ENCODE data around the gene CPA4.
"Not testable (repeated sequence)": the region's sequence is repeated elsewhere in the genome, so short reads cannot be mapped to it uniquely, and the experiment has no call there.

The CPA4 gene

GRCh38 chr7:130301501-130302020 is 8.6 kb downstream of the CPA4 start:
- DNase-seq (ENCODE audit: low read depth in 4 of 4, low spot score in 1 of 4), result no peak

DNA sequence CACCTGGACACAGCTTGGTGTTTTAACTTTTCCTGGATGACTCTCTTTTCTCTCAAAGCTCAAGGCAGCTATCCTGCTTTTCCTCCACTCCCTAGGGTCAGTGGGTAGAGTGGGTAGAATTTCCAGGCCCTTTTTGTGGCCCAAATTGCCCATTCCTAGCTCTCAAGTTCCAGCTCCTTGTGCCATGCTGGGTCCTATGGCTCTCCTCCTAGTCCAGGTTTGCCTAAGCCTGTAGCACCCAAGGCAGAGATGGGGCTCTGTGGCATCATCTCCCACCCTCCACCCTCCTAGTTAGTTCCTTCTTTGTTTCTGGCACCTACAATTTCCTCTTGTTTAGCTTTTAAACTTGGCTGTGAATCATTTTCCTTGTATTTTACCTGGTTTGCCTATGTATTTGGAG is 9.7 kb downstream of the CPA4 start:
- no peak for DNase-seq (ENCODE audit: low read depth in 4 of 4, low spot score in 1 of 4)

DNA sequence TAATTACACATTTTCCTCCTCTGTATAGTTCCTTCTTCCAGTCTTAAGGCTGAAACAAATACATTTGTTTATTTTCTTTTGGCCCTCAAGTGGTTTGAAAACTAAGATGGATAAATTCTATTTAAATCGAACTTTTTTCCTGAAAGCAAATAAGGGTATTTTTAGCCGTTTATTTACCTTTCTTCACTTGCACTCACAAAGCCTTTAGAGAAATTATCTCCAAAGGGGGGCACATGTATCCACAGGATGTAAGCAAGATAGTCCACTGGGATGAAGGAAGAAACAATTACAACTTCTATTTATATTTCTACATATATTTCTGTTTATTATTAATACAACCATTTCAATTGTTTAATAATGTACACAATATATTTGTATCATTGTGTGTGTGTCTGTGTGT is 10.2 kb downstream of the CPA4 start:
- DNase-seq (ENCODE audit: low read depth in 4 of 4, low spot score in 1 of 4), result no peak

GRCh38 chr7:130303551-130303950 is 10.6 kb downstream of the CPA4 start:
- DNase-seq (ENCODE audit: low read depth in 4 of 4, low spot score in 1 of 4), result no peak

DNA sequence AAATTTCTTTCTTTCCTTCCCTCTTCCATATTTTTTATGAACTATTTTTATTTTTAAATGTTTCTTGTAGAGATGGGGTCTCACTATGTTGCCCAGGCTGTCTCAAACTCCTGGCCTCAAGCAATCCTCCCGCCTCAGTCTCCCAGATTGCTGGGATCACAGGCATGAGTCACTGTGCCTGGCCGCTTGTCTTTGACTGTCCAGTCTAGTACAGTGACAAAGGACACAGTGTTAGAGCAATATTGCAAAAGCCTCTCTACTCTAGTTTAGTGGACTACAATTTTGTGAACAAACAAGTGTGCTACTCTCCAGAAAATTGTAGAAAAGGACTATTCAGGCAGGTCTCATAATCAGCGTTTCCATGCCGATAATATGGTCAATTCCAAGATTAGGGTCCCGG is 11.0 kb downstream of the CPA4 start:
- no peak for DNase-seq (ENCODE audit: low read depth in 4 of 4, low spot score in 1 of 4)

DNA sequence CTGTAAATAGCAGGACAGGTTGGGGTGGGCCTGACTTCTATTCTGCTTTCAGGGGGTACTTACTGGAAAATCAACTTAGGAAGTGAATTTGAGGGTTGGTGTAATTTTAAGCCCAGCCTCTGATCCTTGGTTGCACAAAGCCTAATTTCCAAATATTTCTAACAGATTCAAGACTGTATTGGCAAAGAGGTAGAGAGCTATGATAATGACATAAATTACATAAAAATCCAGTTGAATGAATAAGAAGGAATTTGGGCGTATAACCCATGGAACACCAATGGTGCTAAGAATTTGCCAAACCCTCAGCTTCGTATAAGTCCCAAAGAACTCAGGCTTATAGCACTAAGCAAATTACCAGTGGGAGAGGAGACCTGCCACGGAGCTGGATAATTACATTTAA is 11.9 kb downstream of the CPA4 start:
- no peak for DNase-seq (ENCODE audit: low read depth in 4 of 4, low spot score in 1 of 4)

GRCh38 chr7:130305433-130306042 is 12.6 kb downstream of the CPA4 start:
- DNase-seq (ENCODE audit: low read depth in 4 of 4, low spot score in 1 of 4), result no peak

- DNase-seq (ENCODE audit: low read depth in 4 of 4, low spot score in 1 of 4), result no peak
These were observed 17.0 kb downstream of the CPA4 start for GRCh38 chr7:130309986-130310385.

DNA sequence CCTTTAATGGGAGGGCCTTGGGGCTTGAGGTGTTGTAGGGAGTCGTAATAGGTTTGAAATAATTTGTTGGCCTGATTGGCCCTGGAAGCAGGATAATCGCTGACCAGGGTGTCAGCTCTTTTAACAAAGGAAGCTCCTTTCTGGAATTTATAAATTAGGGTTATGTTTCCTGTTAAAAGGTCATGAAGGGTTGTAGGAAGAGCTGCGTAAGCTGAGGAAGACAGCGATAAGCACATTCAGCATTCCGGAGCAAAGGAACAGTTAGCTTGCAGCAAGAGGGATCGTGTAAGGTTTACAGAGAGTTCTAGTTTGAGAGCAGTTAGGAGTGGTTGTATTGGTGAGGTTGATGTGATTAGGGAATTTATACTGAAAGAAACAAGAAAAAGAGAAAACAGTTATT is 21.3 kb downstream of the CPA4 start:
- no peak for DNase-seq (ENCODE audit: low read depth in 4 of 4, low spot score in 1 of 4)

- DNase-seq (ENCODE audit: low read depth in 4 of 4, low spot score in 1 of 4), result no peak
These were observed 26.6 kb downstream of the CPA4 start for GRCh38 chr7:130319541-130319940.

DNA sequence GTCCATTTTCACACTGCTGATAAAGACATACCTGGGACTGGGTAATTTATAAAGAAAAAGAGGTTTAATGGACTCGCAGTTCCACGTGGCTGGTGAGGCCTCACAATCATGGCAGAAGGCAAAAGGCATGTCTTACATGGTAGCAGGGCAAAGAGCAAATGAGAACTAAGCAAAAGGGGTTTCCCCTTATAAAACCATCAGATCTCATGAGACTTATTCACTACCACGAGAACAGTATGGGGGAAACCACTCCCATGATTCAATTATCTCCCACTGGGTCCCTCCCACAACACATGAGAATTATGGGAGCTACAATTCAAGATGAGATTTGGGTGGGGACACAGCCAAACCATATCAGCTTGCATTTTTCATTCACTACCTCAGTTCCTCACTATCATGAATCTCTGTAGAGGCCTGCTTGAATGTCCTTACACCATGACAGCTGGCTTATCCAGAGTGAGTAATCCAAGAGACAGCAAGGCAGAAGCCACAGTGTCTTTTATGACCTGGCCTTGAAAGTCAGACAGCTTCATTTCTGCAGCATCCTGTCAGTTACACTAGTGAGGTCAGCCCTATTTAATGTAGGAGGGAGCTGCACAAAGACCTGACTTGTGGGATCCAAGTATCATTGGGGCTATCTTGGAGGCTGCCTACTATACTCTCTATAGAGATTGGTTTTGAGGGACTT is 28.7 kb downstream of the CPA4 start:
- DNase-seq (ENCODE audit: low read depth in 4 of 4, low spot score in 1 of 4), result not testable (repeated sequence)

- DNase-seq (ENCODE audit: low read depth in 4 of 4, low spot score in 1 of 4), result no peak
These were observed 29.7 kb downstream of the CPA4 start for GRCh38 chr7:130322615-130323014.

DNA sequence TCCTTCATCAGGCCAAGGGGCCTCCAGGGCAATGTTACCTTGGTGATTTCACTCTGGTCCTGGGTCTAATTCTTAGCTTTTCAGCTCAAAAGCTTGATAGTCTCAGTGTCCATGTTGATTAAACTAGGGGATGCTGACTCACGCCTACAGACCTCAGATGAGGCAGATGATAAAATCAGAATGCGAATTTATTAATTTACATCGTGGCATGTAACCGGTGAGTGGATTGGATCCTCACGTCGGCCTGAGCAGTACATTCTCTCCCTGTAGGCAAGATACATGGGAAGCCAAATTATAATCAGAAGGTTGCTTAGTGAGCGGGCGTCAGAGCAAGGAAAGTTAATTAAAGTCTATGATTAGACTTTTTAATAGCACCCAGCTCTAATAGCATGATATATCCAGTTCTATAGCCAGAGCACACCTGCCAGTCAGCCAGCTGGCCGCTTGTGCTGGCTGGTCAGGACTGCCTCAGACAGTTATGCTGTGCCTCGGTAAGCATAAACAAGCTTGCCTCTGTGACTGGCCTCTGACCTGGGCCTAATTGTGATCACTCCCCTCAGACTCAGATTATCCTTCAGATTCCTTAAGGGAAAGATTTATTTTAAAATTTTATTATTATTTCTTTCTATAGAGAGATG is 31.5 kb downstream of the CPA4 start:
- DNase-seq (ENCODE audit: low read depth in 4 of 4, low spot score in 1 of 4), result no peak

DNA sequence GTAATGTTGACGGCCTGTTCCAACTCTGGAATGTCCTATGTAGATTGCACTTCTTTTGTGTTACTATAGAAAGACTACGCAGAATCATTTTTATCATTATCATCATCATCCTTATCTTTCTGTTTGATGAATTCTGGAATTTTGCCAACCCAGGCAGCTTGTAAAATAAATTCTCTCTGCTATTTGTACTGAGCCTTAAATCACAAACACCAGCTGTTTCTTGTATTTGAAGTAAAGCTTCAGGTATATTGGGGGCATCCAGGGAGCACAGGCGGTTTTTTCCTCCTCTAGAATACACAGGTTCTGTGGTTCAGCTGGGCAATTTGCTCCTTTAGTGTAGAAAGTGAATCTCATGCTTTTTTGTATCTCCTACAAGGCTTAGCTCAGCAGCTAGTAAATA is 36.7 kb downstream of the CPA4 start:
- no peak for DNase-seq (ENCODE audit: low read depth in 4 of 4, low spot score in 1 of 4)

DNA sequence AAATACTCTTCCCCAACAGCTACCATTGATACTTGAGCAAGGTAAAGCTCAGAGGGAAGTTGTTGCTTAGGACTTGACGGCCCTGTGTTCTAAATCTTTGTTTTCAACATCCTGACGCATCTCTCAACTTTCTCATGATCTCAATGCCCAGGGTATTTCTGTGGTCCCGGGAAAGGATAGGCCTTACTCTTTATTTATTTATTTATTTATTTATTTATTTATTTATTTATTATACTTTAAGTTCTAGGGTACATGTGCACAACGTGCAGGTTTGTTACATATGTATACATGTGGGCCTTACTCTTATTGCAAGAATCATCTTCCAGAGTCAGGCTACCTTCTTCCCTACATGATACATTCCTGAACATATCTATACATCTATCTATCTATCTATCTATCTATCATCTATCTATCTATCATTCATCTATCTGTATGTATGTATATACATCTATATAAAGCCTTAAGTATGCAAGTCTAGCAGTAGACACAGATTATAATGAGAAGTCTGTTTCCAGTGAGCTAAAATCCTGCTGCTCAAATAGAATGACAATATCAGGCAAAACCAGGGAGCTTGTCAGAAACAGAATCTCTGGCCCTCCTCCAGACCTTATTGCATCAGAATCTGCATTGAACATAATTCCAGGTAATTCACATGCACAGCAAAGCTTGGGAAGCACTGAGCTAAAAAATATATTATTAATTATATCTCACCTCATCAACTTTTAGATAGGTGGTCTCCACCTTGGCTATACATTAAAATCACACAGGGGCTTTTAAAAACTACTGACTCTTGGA is 39.5 kb downstream of the CPA4 start:
- no peak for DNase-seq (ENCODE audit: low read depth in 4 of 4, low spot score in 1 of 4)

DNA sequence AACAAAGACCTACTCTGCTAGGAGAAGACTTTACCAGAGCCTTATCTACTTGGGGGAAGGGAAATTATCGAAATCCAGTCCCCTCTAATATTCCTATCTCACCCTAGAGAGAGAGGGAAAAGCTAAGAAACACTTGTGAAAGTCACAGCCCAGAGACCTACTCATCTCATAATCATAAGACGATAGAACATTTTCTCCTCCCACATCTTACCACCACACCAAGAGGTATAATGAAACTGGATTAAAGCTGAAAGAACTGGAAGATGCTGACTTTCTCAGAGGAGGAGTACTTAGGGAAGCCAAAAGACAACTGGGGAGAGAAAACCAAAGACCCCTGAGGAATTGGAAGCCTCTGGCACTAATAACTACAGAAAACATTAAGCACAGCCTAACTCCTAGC is 40.9 kb downstream of the CPA4 start:
- no peak for DNase-seq (ENCODE audit: low read depth in 4 of 4, low spot score in 1 of 4)

DNA sequence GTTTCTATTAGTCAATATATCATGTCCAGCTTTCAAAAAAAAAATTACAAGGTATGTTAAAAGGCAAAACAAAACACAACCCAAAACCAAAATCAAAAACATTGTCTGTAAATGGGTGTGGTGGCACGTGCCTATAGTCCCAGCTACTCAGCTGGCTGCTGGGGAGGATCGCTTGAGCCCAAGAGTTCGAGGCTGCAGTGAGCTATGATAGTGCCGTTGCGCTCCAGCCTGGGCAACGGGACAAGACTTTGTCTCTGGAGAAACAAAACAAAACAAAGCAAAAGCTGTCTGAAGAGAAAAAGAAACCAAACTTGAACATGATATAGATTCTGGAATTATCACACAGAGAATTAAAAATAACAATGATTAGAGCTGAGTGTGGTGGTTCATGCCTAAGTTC is 41.3 kb downstream of the CPA4 start:
- no peak for DNase-seq (ENCODE audit: low read depth in 4 of 4, low spot score in 1 of 4)

- DNase-seq (ENCODE audit: low read depth in 4 of 4, low spot score in 1 of 4), result no peak
These were observed 44.5 kb downstream of the CPA4 start for GRCh38 chr7:130337410-130337971.

DNA sequence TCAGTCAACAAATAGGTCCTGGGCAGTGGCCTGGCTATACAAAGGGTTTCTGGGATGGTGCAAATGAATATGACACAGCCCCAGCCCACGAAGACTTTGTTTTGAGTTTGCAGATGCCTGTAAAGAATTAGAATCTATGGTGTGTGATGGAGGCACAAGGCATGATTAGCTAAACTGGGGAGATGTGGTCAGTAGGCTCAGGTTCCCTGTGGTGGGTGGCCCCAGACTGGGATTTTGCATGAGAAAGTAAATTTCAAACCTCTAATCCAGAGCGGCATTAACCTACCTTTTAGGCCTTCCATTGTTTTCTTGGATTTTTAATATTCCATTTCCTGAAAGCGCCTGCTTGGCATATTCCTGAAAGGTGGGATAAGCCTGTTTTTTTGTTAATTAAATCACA is 45.3 kb downstream of the CPA4 start:
- DNase-seq (ENCODE audit: low read depth in 4 of 4, low spot score in 1 of 4), result no peak

- no peak for DNase-seq (ENCODE audit: low read depth in 4 of 4, low spot score in 1 of 4)
These were observed 48.9 kb downstream of the CPA4 start for GRCh38 chr7:130341882-130342281.

- no peak for DNase-seq (ENCODE audit: low read depth in 4 of 4, low spot score in 1 of 4)
These were observed 49.9 kb downstream of the CPA4 start for GRCh38 chr7:130342701-130343380.

Data from stimulated activated CD4-positive, alpha-beta T cell treated with anti-CD3 and anti-CD28 coated beads, Interleukin-1b, Interleukin-23, amount 100 ng/mL, for 24 hours (primary cell).